Keratinocyte (primary cell): ENCODE results near the gene UMODL1. TPM values are rescaled to one million over a fixed set of nuclear protein-coding genes. Genes with fewer than 3 reads are reported as not detected.

Experiments
- DNase-seq: peaks from one replicate; pipeline ENCODE4 v3.0.0-alpha.2; 2011; ENCODE audit warnings: low read depth, missing footprints, low spot score
- FAIRE-seq: peaks from 2 replicates; lab custom pipeline; 2011; peaks lifted over from hg19 to GRCh38; lab: Jason Lieb, UNC
- H2AFZ ChIP-seq: 2 replicates; pipeline ENCODE4 v1.6.0; 2012; ENCODE audit warnings: low read length, control low read depth, inconsistent platforms; ENCODE audit not compliant: control insufficient read depth
- H3K27ac ChIP-seq: 2 replicates; pipeline ENCODE4 v1.5.1; 2011; ENCODE audit warnings: low read length; ENCODE audit not compliant: control insufficient read depth, insufficient read depth
- H3K27me3 ChIP-seq: 3 replicates; pipeline ENCODE4 v1.6.0; 2011; ENCODE audit warnings: low read length; ENCODE audit not compliant: control insufficient read depth, insufficient read depth; ENCODE audit errors: extremely low read depth
- H3K36me3 ChIP-seq, 2 experiments: 2 replicates in 1 of 2; 3 replicates in 1 of 2; pipeline ENCODE4 v1.5.1; 2011; ENCODE audit warnings: low read length in 2 of 2, mild to moderate bottlenecking in 1 of 2; ENCODE audit not compliant: control insufficient read depth in 2 of 2, insufficient read depth in 2 of 2; ENCODE audit errors: extremely low read depth in 1 of 2
- H3K4me1 ChIP-seq: 3 replicates; pipeline ENCODE4 v1.5.1; 2011; ENCODE audit warnings: low read length; ENCODE audit not compliant: control insufficient read depth, insufficient read depth; ENCODE audit errors: extremely low read depth
- H3K4me2 ChIP-seq: 3 replicates; pipeline ENCODE4 v1.6.0; 2011; ENCODE audit warnings: low read depth, low read length; ENCODE audit not compliant: control insufficient read depth, insufficient read depth; ENCODE audit errors: extremely low read depth
- H3K4me3 ChIP-seq, 3 experiments: fragments of 200-600 bp in 1 of 3; sonication (generic) in 1 of 3; 2 replicates in 2 of 3; 3 replicates in 1 of 3; pipeline ENCODE4 v1.5.1; 2011 to 2016; ENCODE audit warnings: low read length in 3 of 3, mild to moderate bottlenecking in 3 of 3, control low read depth in 2 of 3, inconsistent platforms in 1 of 3, low read depth in 1 of 3, mixed read lengths in 1 of 3, mixed run types in 1 of 3, moderate library complexity in 1 of 3; ENCODE audit not compliant: control insufficient read depth in 2 of 3, insufficient read depth in 2 of 3; ENCODE audit errors: extremely low read depth in 1 of 3
- H3K79me2 ChIP-seq: 2 replicates; pipeline ENCODE4 v1.6.0; 2012; ENCODE audit warnings: low read length; ENCODE audit not compliant: control insufficient read depth, insufficient read depth
- H3K9ac ChIP-seq: 3 replicates; pipeline ENCODE4 v1.6.0; 2011; ENCODE audit warnings: low read length; ENCODE audit not compliant: control insufficient read depth, insufficient read depth; ENCODE audit errors: extremely low read depth
- H3K9me1 ChIP-seq: 3 replicates; pipeline ENCODE4 v1.6.0; 2011; ENCODE audit warnings: low read length; ENCODE audit not compliant: control insufficient read depth, insufficient read depth; ENCODE audit errors: extremely low read depth
- H3K9me3 ChIP-seq: 2 replicates; pipeline ENCODE4 v1.5.1; 2012; ENCODE audit warnings: low read depth, low read length; ENCODE audit not compliant: control insufficient read depth
- H4K20me1 ChIP-seq: 3 replicates; pipeline ENCODE4 v1.6.0; 2011; ENCODE audit warnings: low read length; ENCODE audit not compliant: control insufficient read depth, insufficient read depth; ENCODE audit errors: extremely low read depth
- CTCF ChIP-seq, 3 experiments: IDR thresholded peaks in 1 of 3; conservative IDR thresholded peaks in 1 of 3; optimal IDR thresholded peaks in 1 of 3; 2 replicates in 2 of 3; 3 replicates in 1 of 3; pipeline versions ENCODE3 to v1.5.1; 2011; ENCODE audit warnings: low read length in 3 of 3, mild to moderate bottlenecking in 3 of 3, moderate library complexity in 2 of 3, control low read depth in 1 of 3, inconsistent platforms in 1 of 3; ENCODE audit not compliant: insufficient read depth in 2 of 3; ENCODE audit errors: extremely low read depth in 1 of 3
- EZH2 ChIP-seq: IDR thresholded peaks from one replicate; pipeline ENCODE4 v1.6.1; 2012; ENCODE audit warnings: inconsistent platforms, mild to moderate bottlenecking, low read length, moderate library complexity
- dilution Hi-C: fragments of 300-500 bp; cut with MboI; formaldehyde crosslinking; loops from one replicate; pipeline ENCODE4 v1.7.0; 2020; ENCODE audit warnings: low sequenced_read_pairs; ENCODE audit not compliant: extremely low pct_ligation_motif_present
- polyA plus RNA-seq, 5 experiments: library from polyadenylated mRNA; depleted of rRNA in 3 of 5; stranded (reverse) in 3 of 5; stranded (forward) in 1 of 5; unstranded in 1 of 5; fragments of >200 nt; gene quantifications; 1 replicate in 1 of 5; 2 replicates in 3 of 5; 3 replicates in 1 of 5; pipeline versions ENCODE4 v1.2.1 to v1.2.3, GENCODE V29; 2011 to 2012; ENCODE audit warnings: missing spikeins in 2 of 5, low read depth in 1 of 5, low replicate concordance in 1 of 5

The UMODL1 gene
- polyA plus RNA-seq, 1 donor (not counting 4 experiments of a cell fraction or from before 2014, with no cell fraction given), result 0.03 TPM

DNA sequence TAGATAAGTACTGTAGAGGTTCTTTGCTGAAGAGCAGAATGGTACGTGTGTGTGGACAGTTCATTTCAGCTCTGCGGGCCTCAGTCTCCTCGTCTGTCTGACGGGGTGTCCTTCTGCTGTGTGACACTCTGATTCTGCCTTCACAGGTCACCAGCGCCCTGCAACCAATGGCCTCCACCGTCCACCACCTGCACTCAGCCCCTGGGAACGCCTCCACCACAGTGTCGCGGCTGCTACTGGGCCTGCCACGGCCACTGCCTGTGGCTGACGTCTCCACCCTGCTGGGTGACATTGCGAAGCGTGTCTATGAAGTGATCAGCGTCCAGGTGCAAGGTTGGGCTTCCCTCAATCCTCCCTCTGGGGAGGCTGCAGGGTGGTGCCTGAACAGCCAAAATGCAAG lies 17.0 kb downstream of the UMODL1 start:
- H3K27me3 ChIP-seq, result peaks cover 20% of the 10 kb centered on the region
- H3K4me2 ChIP-seq, result no peak overlapping the region
- FAIRE-seq, result no peak
- H3K9me1 ChIP-seq, result no peaks in the 10 kb centered on the region
- H3K27ac ChIP-seq, result no peak overlapping the region
- no peak overlapping the region for H3K9ac ChIP-seq
- no peaks in the 10 kb centered on the region for H3K36me3 ChIP-seq
- no peaks in the 10 kb centered on the region for H4K20me1 ChIP-seq
- H3K9me3 ChIP-seq, result no peaks in the 10 kb centered on the region
- no peaks in the 10 kb centered on the region for H3K4me1 ChIP-seq
- TF ChIP-seq CTCF (optimal IDR thresholded peaks at IDR 0.05 in 1 of 3, IDR thresholded peaks at IDR 0.05 in 1 of 3, conservative IDR thresholded peaks at IDR 0.05 in 1 of 3; ENCODE audit: extremely low read depth in 1 of 3, insufficient read depth in 2 of 3, low read length in 3 of 3) (no peak), EZH2 (no peak)
- dilution Hi-C loops, result loop anchor here (5.0 kb wide), 1 partner anchor 71 kb away; no protein-coding TSS in a partner anchor
- H3K4me3 ChIP-seq, result no peak overlapping the region
- DNase-seq, result no peak
- H3K79me2 ChIP-seq, result no peaks in the 10 kb centered on the region
- H2AFZ ChIP-seq, result no peak overlapping the region

DNA sequence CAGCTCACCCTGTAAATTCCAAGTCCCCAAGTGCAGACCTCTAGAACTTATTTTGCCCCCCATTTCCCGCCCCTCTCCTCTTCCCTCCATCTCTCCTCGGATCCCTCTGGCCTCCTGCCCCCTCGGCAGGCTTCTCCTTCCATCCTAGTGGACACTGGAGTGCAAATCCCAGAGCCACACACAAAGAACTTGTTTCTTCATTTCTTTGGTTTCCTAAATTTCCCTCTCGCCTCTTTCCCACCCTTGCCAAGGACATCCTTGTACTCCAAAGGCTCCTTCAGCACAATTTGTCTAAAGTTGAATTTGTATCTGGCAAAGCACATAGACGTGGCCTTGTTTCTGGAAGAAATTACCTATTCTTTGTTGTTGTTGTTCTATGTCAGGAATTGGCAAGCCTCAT lies 17.5 kb downstream of the UMODL1 start:
- Histone ChIP-seq H3K36me3 (no peaks in the 10 kb centered on the region), H4K20me1 (no peaks in the 10 kb centered on the region), H3K4me3 (no peak overlapping the region), H3K27me3 (peaks cover 20% of the 10 kb centered on the region), H3K9me1 (no peaks in the 10 kb centered on the region), H3K9me3 (no peaks in the 10 kb centered on the region), H2AFZ (no peak overlapping the region), H3K27ac (no peak overlapping the region), H3K79me2 (no peaks in the 10 kb centered on the region), H3K4me2 (no peak overlapping the region), H3K9ac (no peak overlapping the region), H3K4me1 (peaks cover 1% of the 10 kb centered on the region)
- no peak for TF ChIP-seq EZH2
- TF ChIP-seq CTCF (optimal IDR thresholded peaks at IDR 0.05 in 1 of 3, IDR thresholded peaks at IDR 0.05 in 1 of 3, conservative IDR thresholded peaks at IDR 0.05 in 1 of 3; ENCODE audit: extremely low read depth in 1 of 3, insufficient read depth in 2 of 3, low read length in 3 of 3), result no peak
- DNase-seq (no peak), FAIRE-seq (no peak)
- dilution Hi-C loops, result loop anchor here (5.0 kb wide), 1 partner anchor 71 kb away; no protein-coding TSS in a partner anchor
